ENCODE measurements around the gene LEFTY2.
A peak's percentile ranks its signal among the peaks of the same experiment; 100 is the strongest.

DNA sequence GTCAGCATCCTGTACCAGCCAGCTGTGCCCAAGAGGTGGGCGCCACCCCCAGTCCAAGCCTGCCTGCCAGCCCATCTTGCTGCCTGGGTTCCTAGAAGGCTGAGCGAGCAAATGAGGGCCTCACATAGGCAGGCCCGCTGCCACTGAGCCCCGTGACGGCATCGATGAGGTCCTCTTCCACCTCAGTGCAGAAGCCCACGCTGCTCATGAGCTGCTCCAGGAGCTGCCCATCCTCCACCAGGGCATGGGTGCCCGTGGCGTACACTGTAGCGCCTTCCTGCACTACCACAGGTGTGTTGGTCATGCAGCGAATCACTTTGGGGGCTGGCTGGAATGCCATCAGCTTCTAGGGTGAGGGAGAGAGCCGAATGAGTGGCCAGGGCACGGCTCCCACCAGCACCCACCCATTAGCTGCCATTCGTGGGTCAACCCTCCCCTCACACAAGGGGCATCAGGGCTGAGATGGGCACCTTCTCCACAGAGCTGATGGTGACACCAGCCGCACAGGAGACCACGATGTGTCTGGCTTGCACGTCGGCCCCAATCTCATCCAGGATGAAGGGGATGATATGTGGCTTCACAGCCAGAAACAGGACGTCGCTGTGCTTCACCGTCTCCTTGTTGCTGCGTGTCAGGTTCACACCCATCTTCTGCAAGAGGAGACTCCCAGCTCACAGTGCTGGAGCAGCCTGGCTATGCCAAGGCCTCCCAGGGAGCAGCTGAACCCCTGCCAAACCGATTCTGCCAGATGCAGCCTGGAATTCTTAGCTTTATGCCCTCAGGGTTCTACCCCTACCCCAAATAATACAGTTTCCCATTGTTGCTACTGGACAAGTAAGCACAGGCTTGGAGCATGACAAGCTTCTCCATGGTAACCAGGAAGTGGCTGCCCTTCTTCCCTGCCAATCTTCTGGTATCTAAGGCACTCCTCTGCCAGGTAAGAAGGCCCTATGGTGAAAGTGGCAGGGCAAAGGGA is 19.0 kb downstream of the LEFTY2 start:
- TF ChIP-seq, protein P1, sequence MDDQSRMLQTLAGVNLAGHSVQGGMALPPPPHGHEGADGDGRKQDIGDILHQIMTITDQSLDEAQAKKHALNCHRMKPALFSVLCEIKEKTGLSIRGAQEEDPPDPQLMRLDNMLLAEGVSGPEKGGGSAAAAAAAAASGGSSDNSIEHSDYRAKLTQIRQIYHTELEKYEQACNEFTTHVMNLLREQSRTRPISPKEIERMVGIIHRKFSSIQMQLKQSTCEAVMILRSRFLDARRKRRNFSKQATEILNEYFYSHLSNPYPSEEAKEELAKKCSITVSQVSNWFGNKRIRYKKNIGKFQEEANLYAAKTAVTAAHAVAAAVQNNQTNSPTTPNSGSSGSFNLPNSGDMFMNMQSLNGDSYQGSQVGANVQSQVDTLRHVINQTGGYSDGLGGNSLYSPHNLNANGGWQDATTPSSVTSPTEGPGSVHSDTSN (IDR thresholded peaks at IDR 0.05) = peak; percentile 47
- TF ChIP-seq RFX5 (IDR thresholded peaks at IDR 0.05; ENCODE audit: low read length) (no peak), POLR2AphosphoS5 (IDR thresholded peaks at IDR 0.05; ENCODE audit: low read depth, low read length) (no peak), SMC3 (IDR thresholded peaks at IDR 0.05; ENCODE audit: low read depth, low read length) (no peak)

All from SK-N-SH (cell line).